C4-2B (cell line): Measurements from ENCODE around the gene HLA-A.

Source experiments
- H3K27ac ChIP-seq: fragments of 450-650 bp; 2 replicates; pipeline ENCODE4 v1.5.1; 2017
- ZFX ChIP-seq: fragments of 450-650 bp; IDR thresholded peaks from 2 replicates; pipeline ENCODE4 v1.6.1; 2017
- TF ChIP-seq, protein P1 (sequence below): fragments of 450-650 bp; conservative IDR thresholded peaks from 2 replicates; pipeline ENCODE4 v1.5.1; 2017; ENCODE audit warnings: mild to moderate bottlenecking

HLA-A gene

GRCh38 chr6:29942275-29943052, at the start of gene HLA-A:
Gene HLA-A (plus strand): TSS chr6:29942532. CDS start chr6:29942554, 22 bp downstream.
- H3K27ac ChIP-seq = peak within 1 kb of the TSS; percentile 66

DNA sequence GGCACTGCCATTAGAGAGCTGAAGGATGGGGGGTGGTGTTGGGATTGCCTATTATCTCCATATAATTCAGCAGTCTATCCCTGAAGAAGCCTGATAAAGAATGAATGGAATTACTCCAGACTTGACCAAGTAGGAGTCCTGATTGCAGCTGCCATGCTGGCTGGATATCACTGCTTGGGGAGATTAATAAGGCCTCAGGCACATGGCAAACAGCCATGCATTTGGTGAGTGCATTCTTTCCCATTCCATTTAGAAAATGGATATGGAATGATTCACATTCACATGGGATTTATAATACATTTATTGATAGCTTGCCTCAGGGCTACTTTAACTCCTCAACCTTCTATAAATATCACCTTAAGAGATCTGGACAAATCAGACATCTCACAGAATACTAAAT, 49.6 kb upstream of the HLA-A start:
- H3K27ac ChIP-seq = no peak overlapping the region
- TF ChIP-seq, protein P1, sequence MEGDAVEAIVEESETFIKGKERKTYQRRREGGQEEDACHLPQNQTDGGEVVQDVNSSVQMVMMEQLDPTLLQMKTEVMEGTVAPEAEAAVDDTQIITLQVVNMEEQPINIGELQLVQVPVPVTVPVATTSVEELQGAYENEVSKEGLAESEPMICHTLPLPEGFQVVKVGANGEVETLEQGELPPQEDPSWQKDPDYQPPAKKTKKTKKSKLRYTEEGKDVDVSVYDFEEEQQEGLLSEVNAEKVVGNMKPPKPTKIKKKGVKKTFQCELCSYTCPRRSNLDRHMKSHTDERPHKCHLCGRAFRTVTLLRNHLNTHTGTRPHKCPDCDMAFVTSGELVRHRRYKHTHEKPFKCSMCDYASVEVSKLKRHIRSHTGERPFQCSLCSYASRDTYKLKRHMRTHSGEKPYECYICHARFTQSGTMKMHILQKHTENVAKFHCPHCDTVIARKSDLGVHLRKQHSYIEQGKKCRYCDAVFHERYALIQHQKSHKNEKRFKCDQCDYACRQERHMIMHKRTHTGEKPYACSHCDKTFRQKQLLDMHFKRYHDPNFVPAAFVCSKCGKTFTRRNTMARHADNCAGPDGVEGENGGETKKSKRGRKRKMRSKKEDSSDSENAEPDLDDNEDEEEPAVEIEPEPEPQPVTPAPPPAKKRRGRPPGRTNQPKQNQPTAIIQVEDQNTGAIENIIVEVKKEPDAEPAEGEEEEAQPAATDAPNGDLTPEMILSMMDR = no peak
- TF ChIP-seq ZFX = no peak

More at GRCh38 chr6:29942275-29943052, at the start of gene HLA-A:
- TF ChIP-seq, protein P1 = 0 out of 2 replicates have a peak, but pooled peaks have one; percentile 16
- TF ChIP-seq ZFX = no peak

DNA sequence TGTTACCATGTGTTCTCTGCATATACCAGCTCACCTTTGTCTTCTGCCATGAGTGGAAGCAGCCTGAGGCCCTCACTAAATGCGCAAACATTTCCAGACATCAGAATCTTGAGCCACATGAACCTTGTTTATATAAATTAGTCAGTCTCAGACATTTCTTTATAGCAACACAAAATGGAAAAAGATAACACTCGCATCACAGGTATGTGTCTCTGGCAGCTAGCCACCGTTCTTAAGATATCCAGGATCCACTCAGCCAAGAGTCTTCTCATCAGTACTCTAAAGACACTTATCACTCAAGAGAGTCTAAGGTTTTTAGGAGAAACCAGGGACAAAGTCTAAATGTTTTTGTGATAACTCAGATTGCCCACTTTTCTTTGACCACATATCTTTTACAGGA, 43.1 kb upstream of the HLA-A start:
- H3K27ac ChIP-seq = no peak overlapping the region

DNA sequence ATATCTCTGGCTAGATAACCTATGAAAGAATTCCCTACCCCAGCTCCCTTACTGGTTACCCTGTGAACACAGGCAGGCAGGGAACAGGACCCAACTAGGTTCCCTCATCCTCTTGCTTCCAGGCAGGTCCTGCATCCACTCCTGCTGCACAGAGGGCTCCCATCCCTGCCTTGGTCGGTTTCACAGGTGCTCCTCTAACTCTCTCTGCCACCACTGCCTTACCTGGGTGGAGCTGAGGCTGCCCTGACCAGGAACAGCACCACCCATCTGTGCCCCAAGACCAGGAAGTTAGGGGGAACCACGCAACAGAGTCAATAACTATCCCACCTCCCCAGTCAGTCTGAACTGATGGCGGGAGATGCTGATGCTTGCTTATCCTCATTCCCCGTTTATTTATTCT, 37.0 kb upstream of the HLA-A start:
- H3K27ac ChIP-seq = no peak overlapping the region
- TF ChIP-seq ZFX = no peak
- TF ChIP-seq, protein P1 = no peak

More for the DNA sequence above, 43.1 kb upstream of the HLA-A start:
- TF ChIP-seq, protein P1 = no peak
- no peak for TF ChIP-seq ZFX

DNA sequence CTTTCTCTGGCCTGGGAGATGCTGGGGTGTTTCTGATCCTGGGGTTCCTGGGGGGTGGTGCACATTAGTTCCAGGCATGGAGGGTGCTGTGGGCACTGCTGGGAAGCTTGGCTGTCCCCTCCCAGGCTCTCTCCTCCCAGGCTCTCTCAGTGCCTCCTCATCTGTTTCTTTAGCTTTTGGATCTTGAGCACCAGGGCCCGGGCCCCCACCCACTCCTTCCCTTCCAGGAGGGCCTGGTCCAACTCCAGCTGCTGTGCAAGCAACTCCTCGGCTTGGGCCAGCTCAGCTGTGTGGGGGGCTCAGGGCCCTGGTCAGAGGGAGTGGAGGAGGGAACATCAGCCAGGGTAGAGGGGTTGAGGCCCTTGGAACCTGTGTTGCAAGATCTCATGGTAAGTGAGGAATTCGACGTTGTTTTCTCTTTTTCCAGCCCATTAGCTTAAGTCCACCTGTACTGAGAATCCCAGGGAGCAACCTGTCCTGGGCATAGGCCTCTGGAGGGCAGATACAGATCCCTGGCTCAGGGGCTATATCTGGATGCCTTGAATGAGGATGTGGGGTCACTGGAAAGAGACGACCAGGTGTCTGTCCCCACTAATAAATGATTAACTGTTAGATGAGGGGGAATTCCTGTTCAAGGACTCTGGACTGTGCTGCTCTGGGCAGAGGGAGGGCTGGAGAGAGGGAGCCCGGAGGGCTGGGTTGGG, 34.5 kb upstream of the HLA-A start:
- TF ChIP-seq, protein P1 = no peak
- no peak for TF ChIP-seq ZFX
- H3K27ac ChIP-seq = no peak overlapping the region

GRCh38 chr6:29908341-29908662, 34.0 kb upstream of the HLA-A start:
- no peak overlapping the region for H3K27ac ChIP-seq
- no peak for TF ChIP-seq ZFX
- TF ChIP-seq, protein P1 = no peak

DNA sequence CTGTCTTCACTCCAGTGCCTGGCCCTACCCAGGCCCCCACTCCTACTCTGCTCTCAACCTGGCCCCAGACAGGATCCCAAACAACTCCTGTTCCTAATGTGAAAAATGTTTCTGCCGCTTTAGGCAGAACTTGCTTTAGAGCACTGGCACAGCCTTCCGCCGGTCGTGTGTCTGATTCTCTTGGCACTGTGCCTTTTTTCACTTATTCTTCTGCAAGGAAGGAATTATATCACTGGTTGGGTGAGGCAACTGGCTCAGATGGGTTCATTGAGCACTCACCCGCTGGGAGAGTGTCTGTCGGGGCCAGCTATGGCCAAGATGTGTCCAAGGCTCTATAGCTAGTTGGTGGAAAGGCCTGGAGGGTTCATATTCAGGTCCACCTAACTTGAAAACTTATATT, 33.6 kb upstream of the HLA-A start:
- H3K27ac ChIP-seq = no peak overlapping the region
- TF ChIP-seq, protein P1 = no peak
- no peak for TF ChIP-seq ZFX
